Fibroblast of lung (primary cell): ENCODE results near the gene TAF5L.
"Not testable (repeated sequence)": the region's sequence is repeated elsewhere in the genome, so short reads cannot be mapped to it uniquely, and the experiment has no call there.

ENCODE experiments used
- EZH2 ChIP-seq: IDR thresholded peaks from 2 replicates; pipeline ENCODE4 v1.5.1; 2012; ENCODE audit warnings: low read length, control low read depth, mild to moderate bottlenecking; ENCODE audit errors: missing control alignments
- TF ChIP-seq, protein P1 (sequence below), 2 donors: IDR thresholded peaks in 1 of 2; conservative IDR thresholded peaks in 1 of 2; 1 replicate in 1 of 2; 2 replicates in 1 of 2; pipeline ENCODE4 v1.5.1; 2011 to 2012; ENCODE audit warnings: low read length in 2 of 2, control low read depth in 1 of 2, inconsistent platforms in 1 of 2, low read depth in 1 of 2, mild to moderate bottlenecking in 1 of 2

DNA sequence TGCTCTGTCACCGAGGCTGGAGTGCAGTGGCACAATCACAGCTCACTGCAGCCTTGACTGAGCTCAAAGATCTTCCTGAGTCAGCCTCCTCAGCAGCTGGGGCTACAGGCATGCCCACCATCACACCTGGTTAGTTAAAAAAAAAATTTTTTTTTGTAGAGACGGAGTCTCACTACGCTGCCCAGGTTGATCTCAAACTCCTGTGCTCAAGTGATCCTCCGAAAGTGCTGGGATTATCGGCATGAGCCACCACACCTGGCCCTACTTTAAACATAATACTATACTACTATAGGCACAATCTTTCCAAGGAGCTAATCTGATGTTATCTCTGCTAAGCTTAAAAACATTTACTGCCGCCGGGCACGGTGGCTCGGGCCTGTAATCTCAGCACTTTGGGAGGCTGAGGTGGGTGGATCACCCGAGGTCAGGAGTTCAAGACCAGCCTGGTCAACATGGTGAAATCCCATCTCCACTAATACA lies 3.2 kb downstream of the TAF5L start:
- not testable (repeated sequence) for TF ChIP-seq EZH2
- TF ChIP-seq, protein P1, sequence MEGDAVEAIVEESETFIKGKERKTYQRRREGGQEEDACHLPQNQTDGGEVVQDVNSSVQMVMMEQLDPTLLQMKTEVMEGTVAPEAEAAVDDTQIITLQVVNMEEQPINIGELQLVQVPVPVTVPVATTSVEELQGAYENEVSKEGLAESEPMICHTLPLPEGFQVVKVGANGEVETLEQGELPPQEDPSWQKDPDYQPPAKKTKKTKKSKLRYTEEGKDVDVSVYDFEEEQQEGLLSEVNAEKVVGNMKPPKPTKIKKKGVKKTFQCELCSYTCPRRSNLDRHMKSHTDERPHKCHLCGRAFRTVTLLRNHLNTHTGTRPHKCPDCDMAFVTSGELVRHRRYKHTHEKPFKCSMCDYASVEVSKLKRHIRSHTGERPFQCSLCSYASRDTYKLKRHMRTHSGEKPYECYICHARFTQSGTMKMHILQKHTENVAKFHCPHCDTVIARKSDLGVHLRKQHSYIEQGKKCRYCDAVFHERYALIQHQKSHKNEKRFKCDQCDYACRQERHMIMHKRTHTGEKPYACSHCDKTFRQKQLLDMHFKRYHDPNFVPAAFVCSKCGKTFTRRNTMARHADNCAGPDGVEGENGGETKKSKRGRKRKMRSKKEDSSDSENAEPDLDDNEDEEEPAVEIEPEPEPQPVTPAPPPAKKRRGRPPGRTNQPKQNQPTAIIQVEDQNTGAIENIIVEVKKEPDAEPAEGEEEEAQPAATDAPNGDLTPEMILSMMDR (conservative IDR thresholded peaks at IDR 0.05 in 1 of 2, IDR thresholded peaks at IDR 0.05 in 1 of 2; ENCODE audit: low read depth in 1 of 2, low read length in 2 of 2), result not testable (repeated sequence)
